Pancreas (tissue), 10 donors: ENCODE measurements around the gene MAP1LC3C. TPM values are rescaled to one million over a fixed set of nuclear protein-coding genes. Genes with fewer than 3 reads are reported as not detected.
A peak's percentile ranks its signal among the peaks of the same experiment; 100 is the strongest.

Experiments used
- ATAC-seq, 4 donors: fragments of 200-7000 bp; cut with Tn5 transposase; one replicate each; pipeline versions ENCODE4 v1.8.0 to v1.9.1; 2020; ENCODE audit warnings: mild to moderate bottlenecking in 4 of 4, moderate library complexity in 4 of 4
- DNase-seq, 6 donors: peaks; one replicate each; pipeline ENCODE4 v3.0.0-alpha.2; 2020
- FAIRE-seq: peaks from 2 replicates; lab custom pipeline; 2012; peaks lifted over from hg19 to GRCh38; lab: Jason Lieb, UNC
- H3K27ac ChIP-seq, 4 donors: fragments of 200-600 bp; sonication (generic); 1 replicate in 3 of 4; 2 replicates in 1 of 4; pipeline versions ENCODE4 v1.5.0 to v1.8.0; 2020
- H3K27me3 ChIP-seq, 4 donors: fragments of 200-600 bp; one replicate each; pipeline ENCODE4 v1.8.0; 2021
- H3K36me3 ChIP-seq, 3 donors: fragments of 200-600 bp; sonication (generic) in 1 of 3; one replicate each; pipeline versions ENCODE4 v1.5.0 to v1.8.0; 2020 to 2021
- H3K4me1 ChIP-seq, 3 donors: fragments of 200-600 bp; one replicate each; pipeline ENCODE4 v1.8.0; 2021
- H3K4me3 ChIP-seq, 4 donors: fragments of 200-600 bp; sonication (generic) in 2 of 4; one replicate each; pipeline versions ENCODE4 v1.5.0 to v1.8.0; 2020 to 2021
- H3K9me3 ChIP-seq, 4 donors: fragments of 200-600 bp; one replicate each; pipeline ENCODE4 v1.8.0; 2021
- WGBS, 2 donors: extraction: QIAGEN DNeasy Blood & Tissue Kit; methylation state at CpG; one replicate each; pipeline ENCODE4 v1.1.7; 2013; 5-methylcytosine and 5-hydroxymethylcytosine counted together
- intact Hi-C, 3 donors: fragments of 100-400 bp; cut with DNase I; formaldehyde crosslinking; loops; one replicate each; pipeline versions ENCODE4 v1.11.1 to v1.14.2; 2022
- polyA plus RNA-seq, 2 donors: library from polyadenylated mRNA; stranded (reverse); fragments of 200-250 nt; gene quantifications; one replicate each; pipeline ENCODE4 v1.2.3, GENCODE V29; 2013
- total RNA-seq, 6 donors: library from RNA; stranded (reverse); fragmentation: NEBNext Ultra II Directional in 4 of 6; extraction: Animal tissue kit (Norgen Biotek cat#: 25700) in 4 of 6; gene quantifications; one replicate each; pipeline versions ENCODE4 v1.2.1 to v1.2.4, GENCODE V29; 2021 to 2023
- TF ChIP-seq, protein P1 (sequence below), 4 donors: fragments of 200-600 bp; sonication (generic) in 3 of 4; IDR thresholded peaks; one replicate each; pipeline versions ENCODE4 v1.5.0 to v1.8.0; 2021; ENCODE audit warnings: antibody characterized with exemption in 4 of 4
- donor health status: healthy with polysubstance abuse.
- donor health status: DM: no; HTN: no; CAD: no; lungs with moderate emphysema.
- donor health status: DM: no; HTN: no; CAD: no.
- donor health status: control.
- donor health status: control.
- donor health status: Bipolar disorder and iron deficiency.
- donor health status: DM: yes; HTN: yes; CAD: no.
- donor health status: DM: no; HTN: no; CAD: no.
- donor health status: DM: no; HTN: no; CAD: no.
- donor health status: DM: yes; HTN: yes; CAD: no.

The MAP1LC3C gene
- total RNA-seq (under 1 TPM in 1 of 6 donors, not detected in 5; 0.93 TPM), polyA plus RNA-seq (under 1 TPM; 0.35 to 0.38 TPM)

DNA sequence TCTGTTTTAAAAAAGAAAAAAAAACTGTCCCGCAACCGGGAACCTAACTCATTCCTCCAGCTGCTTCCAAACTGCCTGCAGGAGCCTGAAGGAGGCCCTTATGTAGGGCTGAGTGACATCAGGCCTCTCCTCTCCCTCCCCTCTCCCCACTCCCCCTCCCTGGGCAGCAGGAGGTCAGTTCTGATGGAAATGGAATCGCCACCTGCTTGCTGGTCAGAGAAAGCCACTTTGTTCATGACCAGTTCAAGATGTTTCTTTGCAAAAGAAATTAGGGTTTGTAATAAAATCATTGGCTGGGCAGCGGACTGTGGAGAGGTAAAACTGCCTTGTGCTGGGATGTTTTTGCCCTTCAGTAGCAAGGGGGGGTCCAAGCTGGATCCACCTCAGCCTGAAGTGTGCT is at the start of gene MAP1LC3C:
Gene MAP1LC3C, minus strand, starts transcription at position 73 of the 400 bp plus-strand sequence. CDS start 90 bp downstream, outside the sequence.
- Histone ChIP-seq H3K9me3 (no peaks in the 10 kb centered on the region), H3K36me3 (no peaks in the 10 kb centered on the region), H3K27ac (no peak within 1 kb of the TSS), H3K27me3 (no peaks in the 10 kb centered on the region), H3K4me1 (no peaks in the 10 kb centered on the region), H3K4me3 (peak within 1 kb of the TSS in 1 of 4 donors; percentile 23)
- ATAC-seq = peak in 2 of 4 donors; percentile 17 to 25
- TF ChIP-seq, protein P1, sequence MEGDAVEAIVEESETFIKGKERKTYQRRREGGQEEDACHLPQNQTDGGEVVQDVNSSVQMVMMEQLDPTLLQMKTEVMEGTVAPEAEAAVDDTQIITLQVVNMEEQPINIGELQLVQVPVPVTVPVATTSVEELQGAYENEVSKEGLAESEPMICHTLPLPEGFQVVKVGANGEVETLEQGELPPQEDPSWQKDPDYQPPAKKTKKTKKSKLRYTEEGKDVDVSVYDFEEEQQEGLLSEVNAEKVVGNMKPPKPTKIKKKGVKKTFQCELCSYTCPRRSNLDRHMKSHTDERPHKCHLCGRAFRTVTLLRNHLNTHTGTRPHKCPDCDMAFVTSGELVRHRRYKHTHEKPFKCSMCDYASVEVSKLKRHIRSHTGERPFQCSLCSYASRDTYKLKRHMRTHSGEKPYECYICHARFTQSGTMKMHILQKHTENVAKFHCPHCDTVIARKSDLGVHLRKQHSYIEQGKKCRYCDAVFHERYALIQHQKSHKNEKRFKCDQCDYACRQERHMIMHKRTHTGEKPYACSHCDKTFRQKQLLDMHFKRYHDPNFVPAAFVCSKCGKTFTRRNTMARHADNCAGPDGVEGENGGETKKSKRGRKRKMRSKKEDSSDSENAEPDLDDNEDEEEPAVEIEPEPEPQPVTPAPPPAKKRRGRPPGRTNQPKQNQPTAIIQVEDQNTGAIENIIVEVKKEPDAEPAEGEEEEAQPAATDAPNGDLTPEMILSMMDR (IDR thresholded peaks at IDR 0.05) = no peak
- FAIRE-seq = no peak
- DNase-seq = no peak
- 47 to 49% methylated on average over 4 of the region's 4 CpGs for WGBS, 2 donors
- intact Hi-C loops = no loop called here

DNA sequence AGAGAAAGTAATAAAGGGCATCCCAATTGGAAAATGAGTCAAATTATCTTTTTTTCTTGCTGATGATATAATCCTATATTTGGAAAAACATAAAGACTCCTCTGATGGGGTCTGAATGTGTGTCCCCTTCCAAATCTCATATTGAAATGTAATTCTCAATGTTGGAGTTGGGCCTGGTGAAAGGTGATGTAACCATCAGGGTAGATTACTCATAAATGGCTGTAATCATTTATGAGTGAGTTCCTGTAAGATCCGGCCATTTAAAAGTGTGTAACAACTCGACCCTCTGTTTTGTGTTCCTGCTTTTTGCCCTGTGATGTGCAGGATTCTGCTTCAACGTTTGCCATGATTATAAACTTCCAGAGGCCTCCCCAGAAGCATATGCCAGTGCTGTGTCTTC is 44.3 kb upstream of the MAP1LC3C start:
- Histone ChIP-seq H3K4me1 (no peaks in the 10 kb centered on the region), H3K36me3 (no peaks in the 10 kb centered on the region), H3K27me3 (no peaks in the 10 kb centered on the region), H3K27ac (no peak overlapping the region), H3K9me3 (no peaks in the 10 kb centered on the region), H3K4me3 (no peak overlapping the region)
- FAIRE-seq (no peak), ATAC-seq (no peak), DNase-seq (no peak)
- intact Hi-C loops = no loop called here
- 29% methylated on average over 3 of the region's 3 CpGs for WGBS, 2 donors
- TF ChIP-seq, protein P1 (IDR thresholded peaks at IDR 0.05) = no peak

DNA sequence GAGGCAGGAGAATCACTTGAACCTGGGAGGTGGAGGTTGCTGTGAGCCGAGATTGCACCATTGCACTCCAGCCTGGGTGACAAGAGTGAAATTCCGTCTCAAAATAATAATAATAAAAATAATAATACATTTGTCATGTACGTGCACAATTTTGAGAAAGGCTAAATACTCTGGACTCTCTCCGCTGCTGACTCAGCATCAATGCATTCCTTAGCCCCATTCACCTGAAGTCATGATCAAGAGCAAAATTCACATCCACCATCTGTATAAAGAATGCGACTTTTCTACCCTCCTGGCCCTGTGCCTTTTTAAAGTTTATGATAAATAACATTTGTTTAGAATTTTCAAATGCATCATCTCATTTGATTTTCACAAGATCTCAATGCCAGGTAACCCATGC is 35.5 kb upstream of the MAP1LC3C start:
- Histone ChIP-seq H3K36me3 (no peaks in the 10 kb centered on the region), H3K9me3 (no peaks in the 10 kb centered on the region), H3K4me1 (no peaks in the 10 kb centered on the region), H3K27me3 (no peaks in the 10 kb centered on the region), H3K4me3 (no peak overlapping the region), H3K27ac (no peak overlapping the region)
- DNase-seq (no peak), ATAC-seq (no peak), FAIRE-seq (no peak)
- intact Hi-C loops = no loop called here
- WGBS, 2 donors = 69 to 85% methylated on average over 5 of the region's 5 CpGs
- TF ChIP-seq, protein P1 (IDR thresholded peaks at IDR 0.05) = no peak

DNA sequence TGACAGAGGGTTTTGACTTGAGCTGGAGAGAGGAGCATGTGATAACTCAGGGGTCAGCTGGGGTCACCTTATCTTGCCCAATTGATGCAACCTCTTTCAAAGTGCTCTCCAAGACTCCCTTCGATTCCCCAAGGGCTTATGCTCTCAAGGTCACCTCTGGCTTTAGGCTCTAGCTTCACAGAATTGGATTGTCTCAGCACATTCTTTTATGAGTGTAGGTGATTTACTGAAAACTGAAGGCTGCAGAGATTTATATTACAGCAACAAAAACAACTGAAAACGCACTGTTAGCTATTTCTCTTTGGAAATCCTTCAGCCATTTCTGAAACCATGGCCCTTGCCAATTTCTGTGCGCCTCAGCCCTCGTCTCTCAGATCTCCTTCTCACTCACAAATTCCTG is 34.5 kb upstream of the MAP1LC3C start:
- no peak for FAIRE-seq
- no peak for DNase-seq
- intact Hi-C loops = no loop called here
- TF ChIP-seq, protein P1 (IDR thresholded peaks at IDR 0.05) = no peak
- H3K27ac ChIP-seq = no peak overlapping the region
- H3K27me3 ChIP-seq = no peaks in the 10 kb centered on the region
- no peaks in the 10 kb centered on the region for H3K9me3 ChIP-seq
- WGBS, 2 donors = 33% methylated on average over 4 of the region's 4 CpGs
- H3K4me3 ChIP-seq = no peak overlapping the region
- H3K36me3 ChIP-seq = no peaks in the 10 kb centered on the region
- no peak for ATAC-seq
- H3K4me1 ChIP-seq = no peaks in the 10 kb centered on the region

DNA sequence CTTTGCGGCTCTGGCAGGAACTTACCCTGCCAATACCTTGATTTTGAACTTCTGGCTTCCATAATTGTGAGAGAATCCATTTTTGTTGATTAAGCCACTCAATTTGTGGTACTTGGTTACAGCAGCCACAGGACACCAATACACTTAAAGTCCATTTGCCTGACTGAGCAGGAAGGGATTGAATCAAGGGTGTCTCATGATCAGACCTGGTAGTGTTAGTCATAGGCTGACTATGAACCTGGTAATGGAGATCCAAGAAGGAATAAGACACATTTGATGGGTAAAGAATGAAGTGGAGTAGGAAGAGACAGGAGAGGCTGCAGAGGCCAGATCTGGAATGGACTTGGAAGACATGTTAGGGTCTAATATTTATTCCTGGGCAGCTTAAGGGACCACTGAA is 31.2 kb upstream of the MAP1LC3C start:
- DNase-seq = no peak
- FAIRE-seq = no peak
- intact Hi-C loops = no loop called here
- H3K27ac ChIP-seq = no peak overlapping the region
- H3K27me3 ChIP-seq = no peaks in the 10 kb centered on the region
- no peaks in the 10 kb centered on the region for H3K4me1 ChIP-seq
- WGBS, 2 donors = 88 to 100% methylated on average over 1 of the region's 1 CpG
- H3K4me3 ChIP-seq = no peak overlapping the region
- no peaks in the 10 kb centered on the region for H3K36me3 ChIP-seq
- TF ChIP-seq, protein P1 (IDR thresholded peaks at IDR 0.05) = no peak
- ATAC-seq = no peak
- H3K9me3 ChIP-seq = no peaks in the 10 kb centered on the region
